Hindlimb muscle (tissue), 1 donor: ENCODE results near the gene ALG14. TPM values are rescaled to one million over a fixed set of nuclear protein-coding genes. Genes with fewer than 3 reads are reported as not detected.
"Not testable (repeated sequence)": the region's sequence is repeated elsewhere in the genome, so short reads cannot be mapped to it uniquely, and the experiment has no call there.

ENCODE experiments used
- DNase-seq: peaks from one replicate; pipeline ENCODE4 v3.0.0-alpha.2; 2013
- polyA plus RNA-seq: library from polyadenylated mRNA; unstranded; fragments of 120-200 nt; gene quantifications from one replicate; pipeline ENCODE4 v1.2.1, GENCODE V29; 2013; ENCODE audit not compliant: insufficient read length

Gene ALG14
- polyA plus RNA-seq, 1 donor = 5.5 TPM

DNA sequence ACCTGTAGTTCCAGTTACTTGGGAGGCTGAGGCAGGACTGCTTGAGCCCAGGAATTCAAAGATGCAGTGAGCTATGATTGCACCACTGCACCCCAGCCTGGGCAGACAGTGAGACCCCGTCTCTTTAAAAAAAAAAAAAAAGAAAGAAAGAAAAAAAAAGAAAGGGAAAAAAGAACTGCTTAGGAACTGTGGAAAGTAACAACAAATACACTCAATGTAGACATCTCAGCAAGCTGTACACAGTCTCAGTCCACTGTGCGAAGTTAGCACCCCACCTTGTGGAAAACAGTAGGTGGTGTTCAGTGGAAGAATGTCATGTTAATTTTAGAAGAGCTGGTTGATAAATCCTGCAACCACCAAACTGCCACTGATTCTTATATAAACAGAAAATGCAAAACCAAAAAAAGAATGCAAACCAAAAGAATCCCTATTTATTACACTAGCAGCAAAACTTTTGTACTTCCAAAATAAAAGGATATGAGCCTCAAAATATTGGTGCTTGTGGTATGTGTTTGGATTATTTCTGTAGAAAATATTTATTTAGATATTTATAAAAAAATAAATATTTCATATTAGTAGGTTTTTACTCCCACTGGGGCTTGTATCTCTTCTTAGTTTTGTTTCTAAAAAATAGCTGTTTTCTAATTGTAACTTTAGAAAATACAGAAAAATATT is 31.1 kb downstream of the ALG14 start:
- peak; percentile 81 for DNase-seq

DNA sequence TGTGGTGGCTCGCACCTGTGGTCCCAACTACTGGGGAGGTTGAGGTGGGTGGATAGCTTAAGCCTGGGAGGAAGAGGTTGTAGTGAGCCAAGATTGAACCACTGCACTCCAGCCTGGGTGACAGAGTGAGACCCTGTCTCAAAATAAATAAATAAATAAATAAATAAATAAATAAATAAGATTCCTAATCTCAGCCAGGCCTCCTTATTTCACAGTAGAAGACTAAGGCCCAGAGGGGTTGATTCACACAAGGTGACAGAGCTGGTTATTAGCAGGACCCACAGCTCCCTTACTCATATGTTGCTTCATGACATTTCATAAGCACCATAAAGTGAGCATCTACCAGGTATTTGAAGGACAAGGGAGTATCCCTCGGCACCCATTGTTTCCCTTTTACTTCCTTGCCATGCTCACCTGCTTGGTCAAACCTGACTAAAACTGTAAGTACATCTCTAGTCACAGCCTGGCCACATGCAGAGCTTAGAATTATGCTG is 32.7 kb downstream of the ALG14 start:
- DNase-seq = no peak

DNA sequence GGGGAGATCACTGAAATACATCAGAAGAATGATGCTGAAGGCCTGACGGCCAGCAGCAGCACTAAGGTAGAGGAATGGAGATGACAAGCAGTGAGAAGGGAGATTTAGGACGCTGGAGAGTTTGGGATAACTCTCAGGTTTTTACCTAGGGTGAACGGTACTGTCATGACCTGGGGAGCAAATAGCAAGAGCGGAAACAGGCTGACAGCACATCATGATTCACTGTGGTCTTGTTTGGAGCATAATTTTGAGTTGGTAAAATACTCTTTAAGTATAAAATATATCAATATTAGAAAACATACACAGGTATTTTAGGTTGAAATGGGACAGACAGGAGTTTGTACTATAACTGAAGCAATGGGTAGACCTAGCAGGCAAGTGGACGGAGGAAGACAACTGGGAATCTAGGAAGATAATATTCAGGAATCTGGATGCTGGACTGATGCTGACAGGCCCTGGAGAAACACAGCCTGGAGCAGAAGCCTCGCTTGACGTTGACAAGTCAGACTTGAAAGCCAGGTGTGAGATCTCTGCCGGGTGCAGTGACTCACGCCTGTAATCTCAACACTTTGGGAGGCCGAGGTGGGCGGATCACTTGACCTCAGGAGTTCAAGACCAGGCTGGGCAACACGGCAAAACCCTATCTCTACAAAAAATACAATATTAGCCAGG is 33.3 kb downstream of the ALG14 start:
- DNase-seq = no peak

DNA sequence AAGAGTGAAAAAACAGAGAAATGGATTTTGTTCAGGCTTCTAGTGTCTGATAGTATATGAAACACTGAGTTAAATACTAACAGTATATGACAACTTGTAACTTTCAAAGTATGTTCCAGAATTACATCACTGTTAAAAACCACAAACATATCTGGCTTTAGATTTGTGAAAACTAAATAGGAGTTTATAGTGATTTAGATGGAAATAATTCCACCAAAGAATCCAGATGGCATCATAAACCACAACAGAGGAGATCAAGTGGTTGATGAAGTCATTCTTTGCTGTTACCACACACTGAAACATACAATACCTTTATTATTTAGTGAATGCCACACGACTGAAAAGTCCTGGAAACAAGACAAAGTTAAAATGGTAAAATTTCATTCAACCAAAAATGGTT is 37.2 kb downstream of the ALG14 start:
- no peak for DNase-seq

DNA sequence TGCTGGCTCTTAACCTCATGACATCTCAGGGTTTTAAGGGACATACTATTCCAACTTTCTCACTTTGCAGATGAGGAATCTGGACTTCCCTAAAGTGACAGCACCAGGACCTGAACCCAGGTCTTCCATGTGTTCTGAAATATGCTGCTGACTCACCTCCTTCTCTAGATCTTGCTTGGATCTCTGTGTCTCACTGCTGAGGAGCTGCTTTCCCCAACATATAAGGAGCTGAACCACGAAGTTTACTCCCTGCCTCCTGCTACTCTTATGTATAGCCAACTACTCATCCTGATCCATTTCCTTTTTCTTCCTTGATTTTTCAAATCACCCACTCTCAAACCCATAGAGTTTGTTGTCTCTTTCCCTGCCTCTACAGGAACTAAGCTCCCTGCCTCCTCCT is 38.2 kb downstream of the ALG14 start:
- DNase-seq = no peak

DNA sequence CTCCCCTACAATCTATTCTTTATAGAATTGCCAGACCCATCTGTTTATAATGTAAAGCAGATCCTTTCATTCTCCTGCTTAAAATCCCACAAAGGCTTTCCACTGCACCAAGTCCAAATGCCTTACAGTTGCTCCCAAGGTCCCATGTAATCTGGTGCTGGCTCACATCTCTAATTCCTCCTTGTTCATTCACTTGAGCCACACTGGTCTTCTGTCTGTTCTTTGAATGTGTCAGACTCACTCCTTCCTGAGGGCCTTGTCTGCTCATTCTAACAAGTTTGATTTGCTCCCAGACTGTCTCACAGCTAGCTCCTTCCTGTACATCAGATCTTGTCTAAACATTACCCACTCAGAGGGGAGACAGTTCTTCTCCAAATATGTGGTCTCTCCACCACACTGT is 38.9 kb downstream of the ALG14 start:
- DNase-seq = no peak

DNA sequence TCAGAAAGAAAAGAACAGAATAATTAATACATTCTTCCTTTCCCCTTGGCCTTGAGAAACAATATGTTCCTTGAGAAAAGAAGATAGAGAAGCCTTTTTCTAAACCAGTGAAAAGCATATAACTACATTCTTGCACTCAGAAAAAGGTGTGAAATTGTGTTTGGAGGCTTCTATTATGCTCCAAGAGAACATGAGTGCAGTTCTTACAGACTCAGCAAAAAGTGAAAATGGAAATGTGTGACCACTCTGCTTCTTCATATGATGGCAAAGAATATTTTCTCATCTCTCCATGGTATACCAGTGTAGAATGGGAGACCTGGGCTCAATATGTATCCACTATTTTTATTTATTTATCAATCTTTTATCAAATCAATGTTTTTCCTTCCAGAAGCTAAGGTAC is 43.2 kb downstream of the ALG14 start:
- DNase-seq = no peak

DNA sequence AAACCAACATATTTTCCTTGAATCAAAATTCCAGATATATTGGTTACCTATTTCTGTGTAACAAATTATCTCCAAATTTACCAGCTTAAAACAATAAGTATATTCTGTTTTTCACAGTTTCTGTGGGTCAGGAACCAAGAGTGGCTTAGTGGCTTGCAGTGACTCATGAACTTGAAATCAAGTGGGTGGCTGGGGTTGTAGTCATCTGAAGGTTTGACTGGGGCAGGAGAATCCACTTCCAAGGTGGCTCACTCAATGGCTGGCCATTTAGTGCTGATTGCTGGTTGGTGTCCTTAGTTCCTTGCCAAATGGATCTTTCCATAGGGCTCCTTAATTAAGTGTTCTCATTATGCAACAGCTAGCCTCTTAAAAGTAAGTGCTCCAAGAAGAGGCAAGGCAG is 43.8 kb downstream of the ALG14 start:
- no peak for DNase-seq

DNA sequence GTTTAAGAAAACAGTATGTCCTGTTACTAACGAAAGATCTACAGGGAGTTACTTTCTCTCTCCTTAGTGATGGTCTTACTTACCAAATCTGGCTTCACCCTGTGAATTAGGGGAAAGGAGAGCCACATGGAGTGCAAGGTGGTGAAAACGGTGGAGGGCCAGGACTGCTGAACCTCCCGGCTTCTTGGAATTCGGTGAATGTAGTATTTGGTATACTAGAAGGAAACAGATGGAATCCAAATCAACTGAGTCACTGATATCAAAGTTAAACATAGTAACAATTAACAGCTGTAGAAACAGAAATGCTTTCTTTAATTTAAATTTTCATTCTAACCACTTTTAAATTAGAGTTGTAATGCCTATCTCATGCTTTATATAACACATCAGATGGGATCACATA is 45.7 kb downstream of the ALG14 start:
- no peak for DNase-seq

DNA sequence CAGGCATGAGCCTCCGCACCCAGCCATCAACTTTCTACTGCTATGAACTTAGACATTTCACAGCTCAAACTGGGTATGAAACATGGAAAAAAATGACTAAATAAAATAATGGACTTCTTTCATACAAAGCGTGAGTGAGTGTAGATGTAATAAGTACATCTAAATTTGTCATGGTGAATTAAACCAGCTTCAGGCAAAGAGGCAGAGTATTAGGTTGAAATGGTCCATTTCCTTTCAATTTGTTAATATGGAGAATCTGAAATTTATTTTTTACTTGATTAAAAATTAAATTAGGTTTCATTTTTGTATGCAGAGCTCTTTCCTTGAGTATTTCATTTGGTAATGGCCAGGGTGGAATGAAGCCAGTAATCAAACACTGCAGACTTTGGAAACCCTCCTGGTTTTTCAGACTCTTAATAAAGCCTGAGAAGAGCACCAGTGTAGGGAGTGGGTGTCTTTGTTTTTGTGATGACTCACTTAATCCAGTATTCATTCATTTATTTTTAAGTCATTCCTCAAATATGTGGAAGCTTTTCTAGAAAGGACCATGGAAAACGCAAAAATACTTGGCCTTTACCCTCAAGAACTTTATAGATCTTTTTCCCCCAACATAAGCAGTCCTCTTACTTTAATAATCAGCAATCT is 49.2 kb downstream of the ALG14 start:
- DNase-seq = no peak

DNA sequence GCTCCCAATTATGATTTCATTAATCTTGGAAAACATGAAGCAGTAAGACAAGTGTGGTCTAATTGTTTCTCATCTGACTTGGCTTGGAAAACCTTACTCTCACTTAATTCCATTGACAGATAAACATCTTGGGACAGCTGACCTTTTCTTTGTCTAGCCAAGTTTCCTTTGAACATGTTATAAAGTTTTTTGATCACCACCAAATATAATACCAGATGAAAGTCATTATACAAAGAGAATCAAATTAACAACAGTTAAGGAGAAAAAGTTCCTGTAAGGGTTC is 50.2 kb downstream of the ALG14 start:
- DNase-seq = no peak

DNA sequence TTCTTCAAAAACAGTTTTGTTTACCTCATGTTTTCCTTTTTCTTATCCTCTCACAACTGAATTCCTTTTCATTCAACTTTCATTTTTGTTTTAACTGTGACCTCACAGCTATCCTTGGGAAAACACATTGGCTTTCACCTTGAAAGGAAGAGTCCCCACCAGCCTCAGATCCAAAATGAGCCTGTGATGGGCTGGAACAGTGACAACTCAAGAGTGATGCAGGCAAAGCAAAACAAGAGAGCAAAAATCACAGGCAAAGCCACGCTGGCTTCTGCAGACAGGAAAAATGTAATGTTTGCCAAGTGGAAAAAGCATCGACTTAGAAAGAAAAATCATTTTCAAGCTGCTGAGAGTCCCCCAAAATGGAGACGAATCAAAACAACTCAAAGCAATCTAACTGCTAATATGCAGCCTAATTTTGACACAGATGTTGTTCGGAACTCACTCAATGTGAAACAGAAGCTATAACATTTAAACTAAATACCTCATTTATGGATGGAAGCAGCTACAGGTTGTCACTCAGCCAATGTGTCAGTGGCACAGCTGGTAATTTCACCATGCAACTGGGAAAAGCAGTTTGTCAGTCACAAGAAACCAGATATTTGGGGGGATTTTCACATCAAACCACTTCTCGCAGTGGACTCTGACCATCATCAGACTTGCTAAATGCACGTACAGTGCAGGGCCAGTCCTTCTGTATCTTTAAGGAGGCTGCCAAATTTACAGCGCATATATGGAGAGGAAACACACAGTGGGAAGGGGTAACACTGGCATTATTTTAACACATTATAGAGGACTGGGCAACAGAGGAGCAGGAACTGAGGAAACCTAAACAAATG is 50.7 kb downstream of the ALG14 start:
- DNase-seq = peak; percentile 94

DNA sequence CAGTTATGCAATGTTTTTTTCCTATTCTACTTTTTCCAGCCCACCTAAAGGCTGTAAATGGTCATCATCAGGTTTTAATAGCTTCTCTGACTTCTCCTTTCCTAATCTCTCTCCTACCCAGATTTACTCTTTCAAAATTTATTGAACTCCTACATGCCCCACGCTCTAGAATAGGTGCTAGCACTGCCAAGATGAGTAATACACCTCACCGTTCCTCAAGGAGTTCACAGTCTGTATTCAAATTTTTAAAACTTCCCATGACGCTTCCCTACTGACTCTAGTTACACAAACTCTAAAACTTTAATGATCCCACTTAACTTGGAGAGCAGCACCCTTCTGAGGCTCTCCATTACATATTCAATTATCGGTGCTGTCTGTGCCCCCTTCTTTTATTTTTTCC is 51.6 kb downstream of the ALG14 start:
- peak; percentile 46 for DNase-seq

DNA sequence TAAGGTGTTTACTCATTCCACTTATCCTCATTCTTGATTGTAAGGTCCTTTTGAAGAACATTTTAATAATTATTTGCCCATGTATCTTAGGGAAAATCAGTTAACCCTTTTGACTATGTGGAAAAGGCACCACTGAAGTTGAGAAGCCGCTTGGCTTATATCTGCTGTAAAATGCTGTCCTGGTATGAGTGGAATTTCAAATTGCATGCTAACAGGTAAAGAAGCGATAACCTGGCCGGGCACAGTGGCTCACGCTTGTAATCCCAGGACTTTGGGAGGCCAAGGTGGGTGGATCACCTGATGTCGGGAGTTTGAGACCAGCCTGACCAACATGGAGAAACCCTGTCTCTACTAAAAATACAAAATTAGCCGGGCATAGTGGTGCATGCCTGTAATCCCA is 53.3 kb downstream of the ALG14 start:
- not testable (repeated sequence) for DNase-seq

DNA sequence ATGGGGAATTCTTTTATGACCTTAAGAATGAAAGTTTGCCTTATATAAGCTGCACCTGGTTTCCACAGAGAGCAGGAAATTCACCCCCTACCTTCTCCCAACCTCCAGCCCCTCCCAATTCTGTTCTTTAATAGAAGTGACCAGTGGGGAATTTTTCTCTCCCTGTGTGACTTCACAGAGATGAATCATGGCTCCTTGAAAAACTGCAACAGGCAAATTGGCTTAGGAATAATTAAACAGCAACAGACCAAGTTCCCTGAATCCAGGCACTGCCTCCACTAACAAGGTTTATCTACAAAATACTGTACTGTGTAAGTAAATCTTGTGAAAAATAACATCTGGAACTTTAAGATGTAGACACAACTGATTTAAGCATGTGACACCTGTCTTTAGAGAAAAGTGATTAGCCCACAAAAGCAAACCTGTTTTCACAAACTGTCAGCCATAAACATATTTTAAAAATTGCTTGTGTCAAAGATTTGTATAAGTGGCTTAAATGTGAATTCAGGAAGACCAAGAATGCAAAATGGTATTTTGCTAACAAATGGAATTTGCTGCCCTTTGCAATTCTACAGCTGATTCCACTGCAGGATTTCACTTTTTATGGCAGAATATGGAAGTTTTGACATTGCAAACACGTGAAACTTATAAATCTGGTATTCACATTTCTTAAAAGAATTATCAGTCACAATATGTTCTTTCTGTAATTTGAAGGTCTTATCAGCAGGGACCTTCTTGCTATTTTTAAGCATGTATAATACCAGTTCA is 54.0 kb downstream of the ALG14 start:
- DNase-seq = no peak

DNA sequence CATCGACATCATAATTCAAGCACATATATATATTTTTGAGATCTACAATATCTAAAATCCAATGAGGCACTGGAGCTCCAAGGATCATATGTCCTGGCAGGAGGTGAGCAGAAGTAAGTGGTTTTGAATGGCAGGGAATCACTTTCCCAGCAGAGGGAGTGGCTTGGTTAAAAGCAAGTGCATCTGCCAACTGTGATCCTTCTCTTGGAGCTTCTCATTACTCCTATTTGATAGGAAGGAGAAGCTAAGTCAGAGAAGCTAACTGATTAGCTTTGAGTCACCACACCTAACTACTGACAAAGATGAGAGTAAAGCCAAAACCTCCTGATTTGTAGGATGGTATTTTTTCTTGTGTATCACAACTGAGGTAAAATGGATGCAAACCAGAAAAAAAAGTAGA is 55.0 kb downstream of the ALG14 start:
- no peak for DNase-seq

DNA sequence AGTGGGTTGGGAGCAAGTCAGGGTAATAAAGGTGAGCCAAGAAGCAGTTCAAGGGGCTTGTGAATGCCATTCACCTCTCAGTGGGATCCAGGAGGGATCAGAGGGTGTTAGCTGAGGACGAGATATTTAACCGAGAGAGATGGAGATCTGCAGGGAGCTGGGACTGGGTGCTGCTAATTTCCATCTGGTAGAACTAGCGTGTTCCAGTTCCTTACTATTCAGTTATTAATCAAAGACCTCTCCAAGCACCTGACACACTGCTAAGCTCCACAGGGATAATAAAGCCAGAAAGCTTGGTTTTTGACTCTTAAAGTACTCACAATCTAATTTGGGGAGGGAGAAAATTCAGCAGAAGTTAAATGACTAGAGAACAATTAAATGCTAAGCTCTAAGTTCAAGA is 57.7 kb downstream of the ALG14 start:
- no peak for DNase-seq

DNA sequence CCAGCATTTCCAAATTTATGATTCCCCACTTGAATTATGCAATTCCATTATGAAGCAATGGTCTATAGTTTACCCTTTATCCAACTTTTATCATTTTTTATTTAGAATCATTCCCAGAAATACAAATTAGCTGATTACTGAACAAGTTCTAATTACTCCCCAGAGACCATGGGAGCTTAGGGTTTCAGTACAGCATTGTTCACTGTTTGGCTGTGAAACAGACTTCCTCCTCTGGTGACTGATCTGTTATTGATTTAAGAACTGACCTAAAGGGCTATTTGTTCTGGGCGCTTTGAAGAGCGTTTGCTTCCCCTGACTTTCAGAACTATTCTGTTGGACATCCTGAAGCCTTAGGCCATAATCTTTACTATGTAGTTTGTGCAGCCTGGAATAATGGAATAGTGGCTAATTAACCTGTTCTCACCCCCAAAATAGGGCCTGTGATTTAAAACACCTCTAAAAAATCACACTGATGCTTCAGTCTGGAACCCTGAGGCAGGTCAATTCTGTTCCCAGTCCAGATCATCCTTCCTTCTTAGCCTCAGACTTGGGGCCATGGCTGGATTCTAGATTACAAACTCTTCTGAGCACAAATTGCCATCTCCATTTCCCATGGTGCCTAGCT is 58.7 kb downstream of the ALG14 start:
- no peak for DNase-seq

DNA sequence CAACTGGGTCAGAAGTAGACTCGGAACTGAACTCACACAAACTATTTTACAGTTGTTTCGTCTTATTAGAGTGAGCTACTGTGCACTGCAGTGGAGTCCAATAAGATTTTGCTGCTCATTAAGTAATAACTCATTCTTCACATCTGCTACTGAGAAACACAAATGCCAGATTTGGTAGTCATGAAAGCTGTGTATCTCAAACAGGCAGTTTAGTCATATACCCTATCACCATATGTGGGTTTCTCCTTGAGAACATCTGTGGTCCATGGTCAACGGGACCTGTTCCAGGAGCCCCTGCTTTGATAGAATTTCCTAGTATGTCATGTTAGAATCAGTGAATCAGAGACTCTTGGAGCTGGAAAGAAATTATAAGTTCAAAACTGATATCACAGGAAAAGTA is 60.4 kb downstream of the ALG14 start:
- no peak for DNase-seq

DNA sequence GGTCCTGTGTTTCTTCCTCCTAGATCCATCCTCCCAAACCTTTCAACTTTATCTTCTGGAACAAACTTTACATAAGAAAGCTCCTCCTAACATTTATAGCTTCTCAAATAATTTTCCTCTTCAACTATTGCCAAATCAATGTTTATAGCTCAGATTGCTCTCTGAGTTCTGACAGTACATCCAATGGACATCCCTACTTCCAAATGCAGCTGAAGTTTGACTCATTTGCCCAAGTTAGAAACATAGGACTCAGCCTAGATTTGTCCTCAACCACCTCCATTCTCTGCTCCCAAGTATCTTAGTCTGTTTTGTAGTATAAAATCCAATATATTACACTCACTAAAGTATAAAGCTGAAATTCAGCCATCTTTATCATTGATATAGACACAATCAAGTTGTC is 62.6 kb downstream of the ALG14 start:
- DNase-seq = no peak

DNA sequence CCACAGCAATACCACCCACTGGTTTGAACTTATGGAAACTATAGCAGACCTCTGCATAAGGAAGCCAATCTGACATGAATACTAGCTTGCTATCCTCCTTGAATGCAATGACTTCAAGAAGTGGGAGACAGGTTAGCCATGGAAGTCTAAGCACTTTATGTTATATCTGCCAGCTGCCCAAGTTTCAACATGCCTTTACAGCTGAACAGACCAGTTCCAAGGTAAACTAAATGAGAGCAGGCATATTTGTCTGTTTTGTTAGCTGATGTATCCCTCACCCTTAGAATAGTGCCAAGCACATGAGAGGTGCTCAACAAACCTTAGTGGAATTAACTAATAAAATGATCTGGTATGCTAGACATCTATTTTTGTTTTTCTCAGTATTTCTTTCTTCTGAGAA is 65.1 kb downstream of the ALG14 start:
- DNase-seq = no peak

DNA sequence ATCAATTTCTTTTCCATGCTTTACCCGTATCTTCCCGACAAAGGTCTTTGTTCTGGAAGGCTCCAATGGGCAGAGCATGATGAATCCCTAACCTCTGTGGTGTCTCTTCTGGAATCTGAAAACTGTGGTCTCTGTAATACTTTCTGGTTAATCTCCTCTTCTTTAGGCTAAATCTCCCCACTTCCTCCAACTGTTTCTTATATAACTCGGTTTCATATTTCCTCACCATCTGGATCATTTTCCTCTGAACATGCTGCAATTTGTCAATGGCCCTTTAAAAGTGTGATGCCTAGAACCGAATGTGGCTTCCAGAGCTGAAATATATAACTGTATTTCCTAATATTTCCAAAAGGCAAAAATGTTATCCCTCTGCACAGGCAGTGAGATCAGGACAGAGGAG is 66.1 kb downstream of the ALG14 start:
- DNase-seq = no peak
